Keratinocyte (primary cell): Measurements from ENCODE around the gene VWDE. TPM values are rescaled to one million over a fixed set of nuclear protein-coding genes. Genes with fewer than 3 reads are reported as not detected.

Source experiments
- DNase-seq: peaks from one replicate; pipeline ENCODE4 v3.0.0-alpha.2; 2011; ENCODE audit warnings: low read depth, missing footprints, low spot score
- FAIRE-seq: peaks from 2 replicates; lab custom pipeline; 2011; peaks lifted over from hg19 to GRCh38; lab: Jason Lieb, UNC
- H2AFZ ChIP-seq: 2 replicates; pipeline ENCODE4 v1.6.0; 2012; ENCODE audit warnings: low read length, control low read depth, inconsistent platforms; ENCODE audit not compliant: control insufficient read depth
- H3K27ac ChIP-seq: 2 replicates; pipeline ENCODE4 v1.5.1; 2011; ENCODE audit warnings: low read length; ENCODE audit not compliant: control insufficient read depth, insufficient read depth
- H3K27me3 ChIP-seq: 3 replicates; pipeline ENCODE4 v1.6.0; 2011; ENCODE audit warnings: low read length; ENCODE audit not compliant: control insufficient read depth, insufficient read depth; ENCODE audit errors: extremely low read depth
- H3K36me3 ChIP-seq, 2 experiments: 2 replicates in 1 of 2; 3 replicates in 1 of 2; pipeline ENCODE4 v1.5.1; 2011; ENCODE audit warnings: low read length in 2 of 2, mild to moderate bottlenecking in 1 of 2; ENCODE audit not compliant: control insufficient read depth in 2 of 2, insufficient read depth in 2 of 2; ENCODE audit errors: extremely low read depth in 1 of 2
- H3K4me1 ChIP-seq: 3 replicates; pipeline ENCODE4 v1.5.1; 2011; ENCODE audit warnings: low read length; ENCODE audit not compliant: control insufficient read depth, insufficient read depth; ENCODE audit errors: extremely low read depth
- H3K4me2 ChIP-seq: 3 replicates; pipeline ENCODE4 v1.6.0; 2011; ENCODE audit warnings: low read depth, low read length; ENCODE audit not compliant: control insufficient read depth, insufficient read depth; ENCODE audit errors: extremely low read depth
- H3K4me3 ChIP-seq, 3 experiments: fragments of 200-600 bp in 1 of 3; sonication (generic) in 1 of 3; 2 replicates in 2 of 3; 3 replicates in 1 of 3; pipeline ENCODE4 v1.5.1; 2011 to 2016; ENCODE audit warnings: low read length in 3 of 3, mild to moderate bottlenecking in 3 of 3, control low read depth in 2 of 3, inconsistent platforms in 1 of 3, low read depth in 1 of 3, mixed read lengths in 1 of 3, mixed run types in 1 of 3, moderate library complexity in 1 of 3; ENCODE audit not compliant: control insufficient read depth in 2 of 3, insufficient read depth in 2 of 3; ENCODE audit errors: extremely low read depth in 1 of 3
- H3K79me2 ChIP-seq: 2 replicates; pipeline ENCODE4 v1.6.0; 2012; ENCODE audit warnings: low read length; ENCODE audit not compliant: control insufficient read depth, insufficient read depth
- H3K9ac ChIP-seq: 3 replicates; pipeline ENCODE4 v1.6.0; 2011; ENCODE audit warnings: low read length; ENCODE audit not compliant: control insufficient read depth, insufficient read depth; ENCODE audit errors: extremely low read depth
- H3K9me1 ChIP-seq: 3 replicates; pipeline ENCODE4 v1.6.0; 2011; ENCODE audit warnings: low read length; ENCODE audit not compliant: control insufficient read depth, insufficient read depth; ENCODE audit errors: extremely low read depth
- H3K9me3 ChIP-seq: 2 replicates; pipeline ENCODE4 v1.5.1; 2012; ENCODE audit warnings: low read depth, low read length; ENCODE audit not compliant: control insufficient read depth
- H4K20me1 ChIP-seq: 3 replicates; pipeline ENCODE4 v1.6.0; 2011; ENCODE audit warnings: low read length; ENCODE audit not compliant: control insufficient read depth, insufficient read depth; ENCODE audit errors: extremely low read depth
- CTCF ChIP-seq, 3 experiments: IDR thresholded peaks in 1 of 3; conservative IDR thresholded peaks in 1 of 3; optimal IDR thresholded peaks in 1 of 3; 2 replicates in 2 of 3; 3 replicates in 1 of 3; pipeline versions ENCODE3 to v1.5.1; 2011; ENCODE audit warnings: low read length in 3 of 3, mild to moderate bottlenecking in 3 of 3, moderate library complexity in 2 of 3, control low read depth in 1 of 3, inconsistent platforms in 1 of 3; ENCODE audit not compliant: insufficient read depth in 2 of 3; ENCODE audit errors: extremely low read depth in 1 of 3
- EZH2 ChIP-seq: IDR thresholded peaks from one replicate; pipeline ENCODE4 v1.6.1; 2012; ENCODE audit warnings: inconsistent platforms, mild to moderate bottlenecking, low read length, moderate library complexity
- dilution Hi-C: fragments of 300-500 bp; cut with MboI; formaldehyde crosslinking; loops from one replicate; pipeline ENCODE4 v1.7.0; 2020; ENCODE audit warnings: low sequenced_read_pairs; ENCODE audit not compliant: extremely low pct_ligation_motif_present
- polyA plus RNA-seq, 5 experiments: library from polyadenylated mRNA; depleted of rRNA in 3 of 5; stranded (reverse) in 3 of 5; stranded (forward) in 1 of 5; unstranded in 1 of 5; fragments of >200 nt; gene quantifications; 1 replicate in 1 of 5; 2 replicates in 3 of 5; 3 replicates in 1 of 5; pipeline versions ENCODE4 v1.2.1 to v1.2.3, GENCODE V29; 2011 to 2012; ENCODE audit warnings: missing spikeins in 2 of 5, low read depth in 1 of 5, low replicate concordance in 1 of 5

Gene VWDE
- polyA plus RNA-seq, 1 donor (not counting 4 experiments of a cell fraction or from before 2014, with no cell fraction given): 0.01 TPM

GRCh38 chr7:12296051-12296570 is 107.6 kb downstream of the VWDE start:
- no peaks in the 10 kb centered on the region for H3K4me1 ChIP-seq
- H3K36me3 ChIP-seq: no peaks in the 10 kb centered on the region
- no peak for DNase-seq
- dilution Hi-C loops: no loop called here
- no peaks in the 10 kb centered on the region for H3K9me1 ChIP-seq
- H4K20me1 ChIP-seq: no peaks in the 10 kb centered on the region
- no peak overlapping the region for H3K9ac ChIP-seq
- H3K4me2 ChIP-seq: no peak overlapping the region
- H3K79me2 ChIP-seq: no peaks in the 10 kb centered on the region
- no peak for FAIRE-seq
- no peaks in the 10 kb centered on the region for H3K9me3 ChIP-seq
- no peak overlapping the region for H3K4me3 ChIP-seq
- no peak for TF ChIP-seq CTCF (optimal IDR thresholded peaks at IDR 0.05 in 1 of 3, IDR thresholded peaks at IDR 0.05 in 1 of 3, conservative IDR thresholded peaks at IDR 0.05 in 1 of 3; ENCODE audit: extremely low read depth in 1 of 3, insufficient read depth in 2 of 3, low read length in 3 of 3)
- TF ChIP-seq EZH2: no peak
- no peak overlapping the region for H3K27ac ChIP-seq
- no peaks in the 10 kb centered on the region for H3K27me3 ChIP-seq
- no peak overlapping the region for H2AFZ ChIP-seq

- no peak for TF ChIP-seq CTCF (optimal IDR thresholded peaks at IDR 0.05 in 1 of 3, IDR thresholded peaks at IDR 0.05 in 1 of 3, conservative IDR thresholded peaks at IDR 0.05 in 1 of 3; ENCODE audit: extremely low read depth in 1 of 3, insufficient read depth in 2 of 3, low read length in 3 of 3)
- no peak for TF ChIP-seq EZH2
- no peak overlapping the region for H3K4me2 ChIP-seq
- H3K4me3 ChIP-seq: no peak overlapping the region
- H3K27me3 ChIP-seq: no peaks in the 10 kb centered on the region
- no peak for DNase-seq
- H3K9me1 ChIP-seq: no peaks in the 10 kb centered on the region
- no peaks in the 10 kb centered on the region for H3K79me2 ChIP-seq
- no peaks in the 10 kb centered on the region for H3K36me3 ChIP-seq
- no peaks in the 10 kb centered on the region for H4K20me1 ChIP-seq
- H3K9me3 ChIP-seq: no peaks in the 10 kb centered on the region
- no peak overlapping the region for H3K27ac ChIP-seq
- no peaks in the 10 kb centered on the region for H3K4me1 ChIP-seq
- no peak overlapping the region for H2AFZ ChIP-seq
- dilution Hi-C loops: no loop called here
- no peak overlapping the region for H3K9ac ChIP-seq
- no peak for FAIRE-seq
Measured at GRCh38 chr7:12294701-12295100, 109.0 kb downstream of the VWDE start.
